ENCODE measurements around the gene MAP3K2.

The MAP3K2 gene

GRCh38 chr2:127280693-127281092 is 107.1 kb downstream of the MAP3K2 start:
- no peak for DNase-seq

GRCh38 chr2:127279781-127280180 is 108.0 kb downstream of the MAP3K2 start:
- no peak for DNase-seq

DNA sequence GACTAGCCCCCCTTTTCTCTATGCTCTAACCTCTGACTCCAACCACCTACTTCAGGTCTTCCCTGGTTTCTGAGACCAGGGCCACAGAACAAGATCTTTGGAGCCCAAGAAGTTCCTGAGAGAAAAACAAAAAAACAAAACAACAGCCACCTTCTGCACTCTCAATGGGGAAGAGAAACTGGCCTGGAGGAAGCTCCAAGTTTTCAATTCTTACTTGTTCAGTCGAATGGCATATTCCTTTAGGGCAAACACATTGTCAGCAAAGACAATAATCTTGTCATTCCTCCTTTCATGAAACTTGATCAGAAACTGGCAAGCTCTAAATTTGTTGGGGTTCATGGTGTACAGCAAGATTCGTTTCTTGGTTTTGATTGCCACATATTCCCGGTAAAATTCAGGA is 108.8 kb downstream of the MAP3K2 start:
- DNase-seq, result no peak

DNA sequence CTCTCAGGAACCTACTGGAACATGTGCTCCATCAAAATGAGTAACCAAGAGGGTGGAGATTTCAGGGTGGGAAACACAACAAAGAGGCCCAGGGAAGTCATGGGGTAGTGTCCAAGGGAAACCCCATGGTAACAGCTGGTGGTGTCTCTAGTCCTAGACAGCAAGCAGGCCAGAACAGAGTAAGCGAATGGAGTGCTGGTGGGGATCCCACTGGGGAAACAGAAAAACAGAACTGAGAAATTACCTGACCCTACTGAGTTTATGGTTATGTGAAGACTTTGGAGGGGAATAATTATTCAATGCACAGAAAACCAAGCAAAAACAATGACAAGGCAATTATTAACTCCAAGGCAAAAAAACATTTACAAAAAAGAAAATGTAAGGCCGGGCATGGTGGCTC is 110.7 kb downstream of the MAP3K2 start:
- DNase-seq, result no peak

- DNase-seq, result no peak
Measured at GRCh38 chr2:127275789-127276188, 112.0 kb downstream of the MAP3K2 start.

- no peak for DNase-seq
Measured at GRCh38 chr2:127275356-127275755, 112.4 kb downstream of the MAP3K2 start.

GRCh38 chr2:127270663-127271062 is 117.1 kb downstream of the MAP3K2 start:
- no peak for DNase-seq

- DNase-seq, result no peak
Measured at GRCh38 chr2:127261804-127262406, 125.9 kb downstream of the MAP3K2 start.

DNA sequence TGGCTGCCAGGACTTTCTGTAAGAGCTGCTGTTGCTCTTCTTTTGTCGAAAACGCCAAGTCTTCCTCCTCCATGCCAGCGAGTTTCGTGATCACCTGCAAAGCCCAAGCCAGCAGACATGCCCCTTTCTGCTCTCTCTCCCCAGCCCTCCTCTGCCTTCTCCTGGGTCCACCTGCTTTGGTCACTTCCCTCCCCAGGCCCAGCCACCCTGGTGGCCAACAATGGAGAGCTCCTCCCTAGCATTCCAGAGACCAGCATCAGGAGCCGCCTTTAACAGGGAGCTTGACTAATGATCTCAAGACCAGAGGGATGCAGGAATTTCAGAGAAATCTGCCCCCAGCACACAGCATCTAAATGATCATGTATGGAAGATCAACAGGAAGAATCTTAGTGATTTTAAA is 128.4 kb downstream of the MAP3K2 start:
- no peak for DNase-seq

DNA sequence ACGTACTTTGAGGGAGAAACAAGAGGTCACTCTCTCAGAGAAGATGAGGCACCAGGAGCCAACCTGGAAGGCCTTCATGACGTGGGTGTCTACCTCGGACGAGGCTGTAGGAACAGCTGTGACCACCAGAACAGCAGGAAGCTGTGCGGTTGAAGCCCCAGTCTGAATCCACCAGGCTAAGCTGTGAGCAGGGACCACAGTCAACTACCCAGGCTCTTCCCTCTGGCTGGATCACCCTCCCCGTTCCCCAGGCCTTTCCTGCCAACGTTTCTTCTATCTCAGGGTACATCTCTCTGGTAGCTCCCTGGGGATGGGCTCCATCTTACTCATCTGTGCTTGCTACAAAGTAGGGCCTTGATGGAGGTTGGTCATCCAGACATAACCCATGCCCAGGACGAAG is 130.9 kb downstream of the MAP3K2 start:
- no peak for DNase-seq

DNA sequence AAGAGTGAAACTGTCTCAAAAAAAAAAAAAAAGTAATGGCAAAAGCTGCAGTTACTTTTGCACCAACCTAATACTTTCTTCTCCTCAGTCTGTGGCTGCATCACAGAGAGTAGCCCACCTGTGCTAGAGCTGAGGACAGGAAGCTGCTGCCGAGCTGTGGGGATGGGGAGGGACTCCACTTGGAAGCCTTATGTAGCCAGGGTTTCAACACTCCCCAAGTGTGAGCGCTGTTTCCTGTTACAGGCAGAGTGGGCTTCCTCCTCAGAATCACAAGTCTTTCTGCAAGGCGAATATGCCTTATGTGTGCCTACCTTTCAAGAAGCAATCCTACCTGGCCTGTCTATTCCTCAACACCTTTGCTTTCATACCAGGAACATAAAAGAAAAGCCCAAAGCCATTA is 131.4 kb downstream of the MAP3K2 start:
- no peak for DNase-seq

GRCh38 chr2:127255721-127256120 is 132.1 kb downstream of the MAP3K2 start:
- DNase-seq, result no peak

DNA sequence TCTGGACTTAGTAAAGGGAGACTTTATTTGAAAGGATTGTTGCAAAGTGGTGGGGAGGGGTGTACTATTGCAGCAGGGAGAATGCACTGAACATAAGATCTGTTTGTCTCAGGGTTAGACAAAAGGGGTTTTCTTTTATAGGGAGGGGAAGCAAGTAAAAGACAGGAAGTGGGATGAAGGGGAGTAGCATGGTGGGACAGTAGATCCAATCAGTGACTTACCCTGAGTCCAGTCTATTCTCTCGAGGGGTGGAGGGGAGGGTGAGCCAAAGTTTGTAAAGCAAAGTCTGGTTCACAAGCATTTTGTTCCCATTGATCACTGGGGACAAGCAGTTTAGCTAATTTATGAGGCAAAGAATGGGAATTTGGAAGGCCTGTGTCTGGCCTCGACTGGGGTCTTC is 132.6 kb downstream of the MAP3K2 start:
- no peak for DNase-seq

- no peak for DNase-seq
Measured at GRCh38 chr2:127254386-127254981, 133.3 kb downstream of the MAP3K2 start.

Measured in activated CD4-positive, CD25-positive, alpha-beta regulatory T cell (primary cell).